HCT116 (cell line): ENCODE results near the gene NSMF. TPM values are rescaled to one million over a fixed set of nuclear protein-coding genes. Genes with fewer than 3 reads are reported as not detected.

Source experiments
- ATAC-seq: fragments of 200-7000 bp; cut with Tn5 transposase; 2 replicates; pipeline ENCODE4 v1.9.1; 2020; ENCODE audit warnings: mild to moderate bottlenecking, moderate library complexity
- BruUV-seq: library from RNA; stranded (reverse); fragments of 400-500 nt; replicated peaks from 2 replicates; lab custom pipeline; 2021; lab: Mats Ljungman, UMichigan
- CTCF ChIA-PET: fragments of 300-600 bp; sonication (Branson Sonifier 250); formaldehyde crosslinking; loops from one replicate; lab custom pipeline; 2021; ENCODE audit warnings: antibody characterized with exemption; lab: Charles Lee
- POLR2A ChIA-PET: fragments of 300-600, 350-600 bp; sonication (Branson Sonifier 250); formaldehyde crosslinking; loops from one replicate; lab custom pipeline; 2021; ENCODE audit warnings: antibody characterized with exemption; lab: Charles Lee
- RAD21 ChIA-PET, 2 experiments: fragments of 300-600 bp; sonication (Branson Sonifier 250); formaldehyde crosslinking; loops; one replicate each; lab custom pipeline; 2023; ENCODE audit warnings: low total read pairs in 2 of 2; ENCODE audit not compliant: uncharacterized antibody in 2 of 2, unreplicated experiment in 2 of 2, low non-redundant PET in 1 of 2; lab: Charles Lee
- DNase-seq: peaks from one replicate; pipeline ENCODE4 v3.0.0-alpha.2; 2010; ENCODE audit warnings: low read depth, low spot score
- H2AFZ ChIP-seq: fragments of 200-600 bp; shearing (Covaris generic), sonication (generic); 2 replicates; pipeline ENCODE4 v1.6.1; 2017; ENCODE audit warnings: low read depth, mixed run types, mixed read lengths, antibody characterized with exemption, low read length; ENCODE audit not compliant: poor library complexity, severe bottlenecking
- H3K27ac ChIP-seq: 2 replicates; pipeline ENCODE4 v1.5.1; 2012; ENCODE audit warnings: low read depth, low read length
- H3K27me3 ChIP-seq: fragments of 200-600 bp; sonication (generic); 2 replicates; pipeline ENCODE4 v1.6.1; 2016; ENCODE audit warnings: mixed run types, low read length, mixed read lengths; ENCODE audit not compliant: insufficient read depth
- H3K36me3 ChIP-seq, 2 experiments: fragments of 200-500 bp in 1 of 2; fragments of 200-600 bp in 1 of 2; sonication (Bioruptor generic) in 1 of 2; sonication (generic) in 1 of 2; 2 replicates each; pipeline versions ENCODE4 v1.5.1 to v1.6.1; 2014 to 2016; ENCODE audit warnings: low read length in 2 of 2, inconsistent platforms in 1 of 2, mixed read lengths in 1 of 2, mixed run types in 1 of 2; ENCODE audit not compliant: insufficient read depth in 2 of 2, control insufficient read depth in 1 of 2
- H3K4me1 ChIP-seq, 2 experiments: fragments of 200-600 bp in 1 of 2; sonication (generic) in 1 of 2; 2 replicates each; pipeline versions ENCODE4 v1.5.1 to v1.6.1; 2012 to 2017; ENCODE audit warnings: low read length in 2 of 2, inconsistent platforms in 1 of 2, mild to moderate bottlenecking in 1 of 2, mixed read lengths in 1 of 2, mixed run types in 1 of 2, moderate library complexity in 1 of 2; ENCODE audit not compliant: insufficient read depth in 2 of 2, control insufficient read depth in 1 of 2
- H3K4me2 ChIP-seq: fragments of 200-600 bp; sonication (generic); 2 replicates; pipeline ENCODE4 v1.6.1; 2017; ENCODE audit warnings: mixed run types, low read length, mixed read lengths
- H3K4me3 ChIP-seq, 2 experiments: fragments of 200-600 bp in 1 of 2; sonication (generic) in 1 of 2; replicated peaks in 1 of 2; 2 replicates each; pipeline ENCODE4 v1.5.1; 2011 to 2016; ENCODE audit warnings: low read length in 2 of 2, control low read depth in 1 of 2, low read depth in 1 of 2, mild to moderate bottlenecking in 1 of 2, mixed read lengths in 1 of 2, mixed run types in 1 of 2
- H3K79me2 ChIP-seq: fragments of 200-600 bp; sonication (generic); 2 replicates; pipeline ENCODE4 v1.6.1; 2017; ENCODE audit warnings: mild to moderate bottlenecking, mixed run types, low read length, moderate library complexity, mixed read lengths; ENCODE audit not compliant: insufficient read depth
- H3K9ac ChIP-seq: fragments of 200-600 bp; sonication (generic); 2 replicates; pipeline ENCODE4 v1.6.1; 2016; ENCODE audit warnings: low read length, mixed read lengths
- H3K9me2 ChIP-seq: fragments of 200-600 bp; sonication (generic), shearing (Covaris generic); 2 replicates; pipeline ENCODE4 v1.6.1; 2017; ENCODE audit warnings: mixed run types, mild to moderate bottlenecking, moderate library complexity; ENCODE audit not compliant: insufficient read depth
- H3K9me3 ChIP-seq, 2 experiments: fragments of 200-500 bp in 1 of 2; fragments of 200-600 bp in 1 of 2; sonication (Bioruptor generic) in 1 of 2; sonication (generic) in 1 of 2; 2 replicates each; pipeline ENCODE4 v1.6.1; 2014 to 2017; ENCODE audit warnings: low read length in 2 of 2, mixed read lengths in 2 of 2, inconsistent platforms in 1 of 2, low read depth in 1 of 2, mild to moderate bottlenecking in 1 of 2, mixed run types in 1 of 2, moderate library complexity in 1 of 2; ENCODE audit not compliant: control insufficient read depth in 1 of 2, insufficient read depth in 1 of 2
- H4K20me1 ChIP-seq: fragments of 200-600 bp; sonication (generic), shearing (Covaris generic); 2 replicates; pipeline ENCODE4 v1.6.1; 2017; ENCODE audit warnings: mixed run types, mild to moderate bottlenecking, moderate library complexity; ENCODE audit not compliant: insufficient read depth
- CBX3 ChIP-seq: IDR thresholded peaks from 2 replicates; pipeline ENCODE4 v1.6.1; 2012; ENCODE audit warnings: low read depth
- CEBPB ChIP-seq: IDR thresholded peaks from 2 replicates; pipeline ENCODE4 v1.6.1; 2012; ENCODE audit warnings: low read depth
- EZH2 ChIP-seq: fragments of 200-600 bp; sonication (generic); IDR thresholded peaks from 2 replicates; pipeline ENCODE4 v1.6.1; 2017; ENCODE audit warnings: antibody characterized with exemption, mixed run types
- EZH2phosphoT487 ChIP-seq: fragments of 200-600 bp; IDR thresholded peaks from 2 replicates; pipeline ENCODE4 v1.6.1; 2018; ENCODE audit warnings: antibody characterized with exemption, borderline replicate concordance
- POLR2A ChIP-seq: IDR thresholded peaks from 2 replicates; pipeline ENCODE4 v1.7.0; 2011; ENCODE audit warnings: borderline replicate concordance; ENCODE audit not compliant: insufficient read depth, insufficient read length; ENCODE audit errors: extremely low read depth
- POLR2AphosphoS5 ChIP-seq: IDR thresholded peaks from 2 replicates; pipeline ENCODE4 v1.6.1; 2011; ENCODE audit warnings: mild to moderate bottlenecking, low read depth, low read length, moderate library complexity
- SIN3A ChIP-seq: IDR thresholded peaks from 2 replicates; pipeline ENCODE4 v1.6.1; 2012; ENCODE audit warnings: low read depth
- SP1 ChIP-seq: IDR thresholded peaks from 2 replicates; pipeline ENCODE4 v1.6.1; 2012; ENCODE audit warnings: low read depth
- SRF ChIP-seq: IDR thresholded peaks from 2 replicates; pipeline ENCODE4 v1.6.1; 2012; ENCODE audit warnings: low read depth
- TCF7L2 ChIP-seq: IDR thresholded peaks from 2 replicates; pipeline ENCODE4 v1.7.0; 2011; ENCODE audit warnings: borderline replicate concordance, inconsistent platforms; ENCODE audit not compliant: insufficient read depth, insufficient read length; ENCODE audit errors: extremely low read depth
- ZFX ChIP-seq: fragments of 450-650 bp; IDR thresholded peaks from 2 replicates; pipeline ENCODE4 v1.6.1; 2017
- ZNF274 ChIP-seq: fragments of 200-500 bp; sonication (Bioruptor generic); IDR thresholded peaks from 2 replicates; pipeline ENCODE4 v1.6.1; 2014; ENCODE audit warnings: mild to moderate bottlenecking, low read depth, low read length, inconsistent platforms
- intact Hi-C: fragments of 100-400 bp; cut with micrococcal nuclease; formaldehyde crosslinking; loops from 2 replicates; pipeline ENCODE4 v1.10.0; 2022
- total RNA-seq: library from RNA; stranded (reverse); gene quantifications from one replicate; pipeline ENCODE4 v1.2.1, GENCODE V29; 2021; ENCODE audit not compliant: unreplicated experiment
- TF ChIP-seq, protein P1 (sequence below): IDR thresholded peaks from 2 replicates; pipeline ENCODE4 v1.6.1; 2012
- TF ChIP-seq, protein P2 (sequence below), 3 experiments: fragments of 200-600 bp in 1 of 3; sonication (generic) in 1 of 3; IDR thresholded peaks in 2 of 3; conservative IDR thresholded peaks in 1 of 3; 2 replicates each; pipeline ENCODE4 v1.5.1; 2012 to 2017; ENCODE audit warnings: low read depth in 2 of 3, low read length in 2 of 3, antibody characterized with exemption in 1 of 3, borderline replicate concordance in 1 of 3, control low read depth in 1 of 3, mild to moderate bottlenecking in 1 of 3, mixed read lengths in 1 of 3, mixed run types in 1 of 3, moderate library complexity in 1 of 3; ENCODE audit not compliant: insufficient read depth in 1 of 3
- TF ChIP-seq, protein P3 (sequence below): IDR thresholded peaks from 2 replicates; pipeline ENCODE4 v1.6.1; 2011; ENCODE audit warnings: mild to moderate bottlenecking, low read length, moderate library complexity; ENCODE audit not compliant: insufficient replicate concordance; ENCODE audit errors: extremely low read depth

The NSMF gene
- total RNA-seq, 1 experiment from 2014 or later: 81.9 TPM

DNA sequence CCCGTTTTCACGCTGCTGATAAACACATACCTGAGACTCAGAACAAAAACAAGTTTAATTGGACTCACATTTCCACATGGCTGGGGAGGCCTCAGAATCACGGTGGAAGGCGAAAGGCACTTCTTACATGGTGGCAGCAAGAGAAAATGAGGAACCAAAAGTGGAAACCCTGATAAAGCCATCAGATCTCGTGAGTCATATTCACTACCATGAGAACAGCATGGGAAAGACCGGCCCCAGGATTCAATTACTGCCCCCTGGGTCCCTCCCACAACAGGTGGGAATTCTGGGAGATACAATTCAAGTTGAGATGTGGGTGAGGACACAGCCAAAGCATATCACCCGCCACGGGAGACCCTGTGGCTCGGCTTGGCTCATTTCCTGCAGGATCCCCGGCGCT, 56.4 kb downstream of the NSMF start:
- DNase-seq (no peak), ATAC-seq (no peak)
- Histone ChIP-seq H3K9me3 (no peaks in the 10 kb centered on the region), H2AFZ (no peak overlapping the region), H3K9me2 (no peaks in the 10 kb centered on the region), H3K27ac (no peak overlapping the region), H3K9ac (no peak overlapping the region), H3K36me3 (no peaks in the 10 kb centered on the region), H3K4me2 (no peak overlapping the region), H4K20me1 (no peaks in the 10 kb centered on the region), H3K4me1 (peaks cover 4 to 26% of the 10 kb centered on the region in 2 experiments; a peak in 3 of 4 replicates), H3K27me3 (no peaks in the 10 kb centered on the region), H3K79me2 (no peaks in the 10 kb centered on the region), H3K4me3 (no peak overlapping the region)
- TF ChIP-seq TCF7L2 (no peak), POLR2A (no peak), SIN3A (no peak), SP1 (no peak)
- TF ChIP-seq, protein P1, sequence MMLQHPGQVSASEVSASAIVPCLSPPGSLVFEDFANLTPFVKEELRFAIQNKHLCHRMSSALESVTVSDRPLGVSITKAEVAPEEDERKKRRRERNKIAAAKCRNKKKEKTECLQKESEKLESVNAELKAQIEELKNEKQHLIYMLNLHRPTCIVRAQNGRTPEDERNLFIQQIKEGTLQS: no peak
- intact Hi-C loops: no loop called here
- BruUV-seq: no TSS peak
- POLR2A ChIA-PET: no interaction called here
- RAD21 ChIA-PET: no interaction called here
- CTCF ChIA-PET: no interaction called here

DNA sequence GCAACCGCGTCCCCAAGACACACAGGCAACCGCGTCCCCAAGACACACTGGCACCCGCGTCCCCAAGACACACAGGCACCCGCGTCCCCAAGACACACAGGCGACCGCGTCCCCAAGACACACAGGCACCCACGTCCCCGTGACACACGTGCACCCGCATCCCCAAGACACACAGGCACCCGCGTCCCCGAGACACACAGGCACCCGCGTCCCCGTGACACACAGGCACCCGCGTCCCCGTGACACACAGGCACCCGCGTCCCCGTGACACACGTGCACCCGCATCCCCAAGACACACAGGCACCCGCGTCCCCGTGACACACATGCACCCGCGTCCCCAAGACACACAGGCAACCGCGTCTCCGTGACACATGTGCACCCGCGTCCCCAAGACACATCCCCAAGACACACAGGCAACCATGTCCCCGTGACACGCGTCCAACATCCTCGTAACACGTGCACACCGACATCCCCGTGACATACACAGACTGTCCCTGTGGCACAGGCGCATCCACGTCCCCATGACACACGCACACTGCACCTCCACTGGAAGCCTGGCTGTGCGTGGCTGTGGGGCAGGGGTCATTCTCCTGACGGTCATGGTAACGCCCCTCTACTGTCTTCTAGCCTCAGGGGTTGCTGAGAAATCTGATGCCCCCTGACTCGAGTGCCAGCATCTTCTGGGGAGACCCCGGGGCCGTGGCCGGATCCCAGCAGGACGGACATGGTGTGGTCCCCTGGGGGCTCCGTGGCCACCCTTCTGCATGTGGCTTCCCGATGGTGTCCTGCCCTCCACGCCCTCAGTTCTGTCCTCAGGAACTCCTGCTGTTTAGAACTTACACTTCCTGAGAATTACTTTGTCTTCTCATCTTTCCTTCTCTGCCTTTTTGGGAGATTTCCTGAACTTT, 60.3 kb downstream of the NSMF start:
- Histone ChIP-seq H3K9me2 (no peaks in the 10 kb centered on the region), H3K4me3 (no peak overlapping the region), H3K27me3 (no peaks in the 10 kb centered on the region), H3K36me3 (no peaks in the 10 kb centered on the region), H3K9ac (no peak overlapping the region), H3K4me1 (peaks cover 0 to 14% of the 10 kb centered on the region in 2 experiments; a peak in 2 of 4 replicates), H3K4me2 (no peak overlapping the region), H3K79me2 (no peaks in the 10 kb centered on the region), H4K20me1 (no peaks in the 10 kb centered on the region), H3K27ac (no peak overlapping the region), H3K9me3 (no peaks in the 10 kb centered on the region), H2AFZ (no peak overlapping the region)
- DNase-seq (no peak), ATAC-seq (no peak)
- BruUV-seq: no TSS peak
- ChIA-PET CTCF (no interaction called here), RAD21 (no interaction called here), POLR2A (no interaction called here)
- intact Hi-C loops: no loop called here
- TF ChIP-seq, protein P2, sequence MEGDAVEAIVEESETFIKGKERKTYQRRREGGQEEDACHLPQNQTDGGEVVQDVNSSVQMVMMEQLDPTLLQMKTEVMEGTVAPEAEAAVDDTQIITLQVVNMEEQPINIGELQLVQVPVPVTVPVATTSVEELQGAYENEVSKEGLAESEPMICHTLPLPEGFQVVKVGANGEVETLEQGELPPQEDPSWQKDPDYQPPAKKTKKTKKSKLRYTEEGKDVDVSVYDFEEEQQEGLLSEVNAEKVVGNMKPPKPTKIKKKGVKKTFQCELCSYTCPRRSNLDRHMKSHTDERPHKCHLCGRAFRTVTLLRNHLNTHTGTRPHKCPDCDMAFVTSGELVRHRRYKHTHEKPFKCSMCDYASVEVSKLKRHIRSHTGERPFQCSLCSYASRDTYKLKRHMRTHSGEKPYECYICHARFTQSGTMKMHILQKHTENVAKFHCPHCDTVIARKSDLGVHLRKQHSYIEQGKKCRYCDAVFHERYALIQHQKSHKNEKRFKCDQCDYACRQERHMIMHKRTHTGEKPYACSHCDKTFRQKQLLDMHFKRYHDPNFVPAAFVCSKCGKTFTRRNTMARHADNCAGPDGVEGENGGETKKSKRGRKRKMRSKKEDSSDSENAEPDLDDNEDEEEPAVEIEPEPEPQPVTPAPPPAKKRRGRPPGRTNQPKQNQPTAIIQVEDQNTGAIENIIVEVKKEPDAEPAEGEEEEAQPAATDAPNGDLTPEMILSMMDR (IDR thresholded peaks at IDR 0.05 in 2 of 3, conservative IDR thresholded peaks at IDR 0.05 in 1 of 3; ENCODE audit: borderline replicate concordance in 1 of 3, insufficient read depth in 1 of 3, low read depth in 2 of 3, low read length in 2 of 3): no peak
- TF ChIP-seq SRF (no peak), ZNF274 (no peak), CEBPB (no peak), POLR2A (no peak), EZH2phosphoT487 (no peak), EZH2 (no peak), ZFX (no peak), CBX3 (no peak), TCF7L2 (no peak), POLR2AphosphoS5 (no peak)
- TF ChIP-seq, protein P1: no peak
- TF ChIP-seq, protein P3, sequence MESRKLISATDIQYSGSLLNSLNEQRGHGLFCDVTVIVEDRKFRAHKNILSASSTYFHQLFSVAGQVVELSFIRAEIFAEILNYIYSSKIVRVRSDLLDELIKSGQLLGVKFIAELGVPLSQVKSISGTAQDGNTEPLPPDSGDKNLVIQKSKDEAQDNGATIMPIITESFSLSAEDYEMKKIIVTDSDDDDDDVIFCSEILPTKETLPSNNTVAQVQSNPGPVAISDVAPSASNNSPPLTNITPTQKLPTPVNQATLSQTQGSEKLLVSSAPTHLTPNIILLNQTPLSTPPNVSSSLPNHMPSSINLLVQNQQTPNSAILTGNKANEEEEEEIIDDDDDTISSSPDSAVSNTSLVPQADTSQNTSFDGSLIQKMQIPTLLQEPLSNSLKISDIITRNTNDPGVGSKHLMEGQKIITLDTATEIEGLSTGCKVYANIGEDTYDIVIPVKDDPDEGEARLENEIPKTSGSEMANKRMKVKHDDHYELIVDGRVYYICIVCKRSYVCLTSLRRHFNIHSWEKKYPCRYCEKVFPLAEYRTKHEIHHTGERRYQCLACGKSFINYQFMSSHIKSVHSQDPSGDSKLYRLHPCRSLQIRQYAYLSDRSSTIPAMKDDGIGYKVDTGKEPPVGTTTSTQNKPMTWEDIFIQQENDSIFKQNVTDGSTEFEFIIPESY: no peak
